GM19397 (cell line): Measurements from ENCODE around the gene NAA30.
"Not testable (repeated sequence)": the region's sequence is repeated elsewhere in the genome, so short reads cannot be mapped to it uniquely, and the experiment has no call there.

Experiments used
- ATAC-seq: cut with Tn5 transposase; IDR thresholded peaks from one replicate; pipeline ENCODE4 v1.9.1; 2021; ENCODE audit warnings: mild to moderate bottlenecking, moderate library complexity; ENCODE audit not compliant: unreplicated experiment

The NAA30 gene

GRCh38 chr14:57390037-57390805 is at the start of gene NAA30:
Gene NAA30, plus strand, starts transcription at chr14:57390586. Its CDS starts 372 bp downstream, at chr14:57390958.
- peak; percentile 75 for ATAC-seq

- ATAC-seq: not testable (repeated sequence)
These were observed 46.7 kb upstream of the NAA30 start for GRCh38 chr14:57343545-57344297.

- no peak for ATAC-seq
These were observed 45.3 kb upstream of the NAA30 start for GRCh38 chr14:57345106-57345505.

- no peak for ATAC-seq
These were observed 43.6 kb upstream of the NAA30 start for GRCh38 chr14:57346741-57347140.

DNA sequence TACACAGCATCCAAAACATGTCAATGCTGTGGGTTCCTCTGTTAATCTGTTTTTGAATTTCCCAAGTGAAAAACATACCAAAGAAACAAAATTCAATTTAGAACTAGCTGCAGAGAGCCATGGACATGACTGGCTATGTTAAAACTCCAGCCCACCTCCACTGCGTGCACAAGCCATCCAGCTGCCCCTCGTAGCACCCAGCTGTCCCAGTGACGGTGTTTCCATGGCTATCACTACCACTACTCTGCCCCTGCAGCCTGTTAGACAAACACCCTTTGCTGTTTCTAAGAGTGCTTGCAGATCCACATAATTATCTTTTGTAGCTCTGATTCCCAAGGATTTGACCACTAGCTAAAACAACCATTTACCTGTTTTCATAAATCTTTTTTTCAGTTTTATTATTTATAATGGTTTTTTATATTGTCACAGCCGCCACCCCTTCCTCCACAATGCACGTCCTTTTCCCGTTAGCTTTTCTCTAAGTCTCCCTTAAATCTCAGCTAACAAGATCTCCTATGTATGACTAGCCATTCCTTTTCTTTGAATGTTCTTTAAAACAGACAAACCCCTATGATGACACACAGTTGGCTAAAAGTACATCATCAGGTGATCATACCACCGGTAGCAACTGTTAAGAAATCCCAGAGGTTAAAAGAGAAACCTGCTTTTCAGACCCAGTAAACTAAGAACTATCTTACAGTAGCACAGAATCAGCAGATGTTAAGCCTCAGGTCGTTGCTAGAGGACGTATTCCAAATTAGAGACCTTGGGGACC is 37.8 kb upstream of the NAA30 start:
- ATAC-seq: no peak

DNA sequence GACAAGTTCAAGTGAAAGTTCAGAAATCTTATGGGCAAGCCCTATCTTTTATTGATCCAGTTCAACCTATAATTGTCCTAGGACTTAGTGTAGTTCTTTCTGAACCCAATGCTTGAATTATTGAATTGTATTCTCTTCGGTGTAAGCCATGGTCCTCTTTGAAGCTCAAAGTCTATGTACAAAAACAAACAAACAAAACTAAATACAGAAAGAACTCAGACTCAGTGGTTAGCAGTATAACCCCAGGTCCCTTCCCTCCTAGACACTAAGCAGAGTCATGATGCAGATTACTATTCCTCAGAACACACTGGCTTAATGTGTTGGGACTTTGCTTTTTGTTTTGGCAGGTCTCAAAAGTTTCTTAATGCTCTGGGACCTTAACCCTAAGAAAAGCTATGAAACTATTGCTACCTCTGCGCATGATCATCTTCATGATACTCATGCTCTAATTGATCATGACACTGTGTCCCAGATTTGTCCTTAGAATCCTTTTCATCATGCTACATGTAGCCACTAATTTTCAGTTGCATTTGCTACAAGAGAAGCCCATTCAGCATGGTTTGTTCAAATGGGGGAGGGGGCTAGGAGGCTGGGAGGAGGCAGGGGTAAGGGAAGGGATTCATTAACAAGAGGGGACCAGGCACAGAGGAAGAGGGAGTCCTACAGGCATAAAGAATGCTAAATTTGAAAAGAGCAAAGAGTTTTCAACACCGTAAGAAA is 35.1 kb upstream of the NAA30 start:
- no peak for ATAC-seq

DNA sequence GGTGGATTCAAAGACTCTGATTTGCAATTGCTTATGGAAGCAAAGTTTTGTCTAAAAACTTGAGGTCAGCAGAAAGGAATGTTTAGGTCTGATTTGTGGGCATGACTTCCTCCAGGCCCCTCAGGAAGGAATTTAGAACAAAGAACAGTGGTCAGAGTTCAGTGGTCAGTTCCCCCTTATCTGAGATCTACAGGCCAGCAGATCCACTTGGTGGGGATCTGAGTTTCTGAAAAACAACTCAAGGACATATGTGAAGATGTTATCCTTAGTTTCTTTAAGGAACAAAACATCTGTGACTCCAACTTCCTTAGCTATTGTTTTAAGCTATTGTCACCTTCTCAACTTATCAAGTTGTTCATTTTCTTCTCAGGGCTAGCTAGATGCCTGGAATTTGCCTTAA is 28.0 kb upstream of the NAA30 start:
- ATAC-seq: no peak

DNA sequence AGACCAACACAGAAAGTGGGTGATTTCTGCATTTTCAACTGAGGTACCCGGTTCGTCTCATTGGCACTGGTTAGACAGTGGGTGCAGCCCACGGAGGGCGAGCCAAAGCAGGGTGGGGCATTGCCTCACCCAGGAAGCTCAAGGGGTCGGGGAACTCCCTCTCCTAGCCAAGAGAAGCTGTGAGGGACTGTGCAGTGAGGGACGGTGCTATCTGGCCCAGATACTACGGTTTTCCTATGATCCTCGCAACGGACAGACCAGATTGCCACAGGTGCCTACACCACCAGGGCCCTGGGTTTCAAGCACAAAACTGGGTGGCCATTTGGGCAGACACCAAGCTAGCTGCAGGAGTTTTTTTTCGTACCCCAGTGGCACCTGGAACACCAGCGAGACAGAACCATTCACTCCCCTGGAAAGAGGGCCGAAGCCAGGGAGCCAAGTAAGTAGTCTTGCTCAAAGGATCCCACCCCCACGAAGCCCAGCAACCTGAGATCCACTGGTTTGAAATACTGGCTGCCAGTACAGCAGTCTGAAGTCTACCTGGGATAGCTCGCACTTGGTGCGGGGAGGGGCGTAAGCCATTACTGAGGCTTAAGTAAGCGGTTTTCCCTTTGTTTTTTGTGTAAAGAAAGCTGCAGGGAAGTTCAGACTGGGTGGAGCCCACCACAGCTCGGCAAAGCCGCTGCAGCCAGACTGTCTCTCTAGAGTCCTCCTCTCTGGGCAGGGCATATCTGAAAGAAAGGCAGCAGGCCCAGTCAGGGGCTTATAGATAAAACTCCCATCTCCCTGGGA is 25.5 kb upstream of the NAA30 start:
- ATAC-seq: no peak

DNA sequence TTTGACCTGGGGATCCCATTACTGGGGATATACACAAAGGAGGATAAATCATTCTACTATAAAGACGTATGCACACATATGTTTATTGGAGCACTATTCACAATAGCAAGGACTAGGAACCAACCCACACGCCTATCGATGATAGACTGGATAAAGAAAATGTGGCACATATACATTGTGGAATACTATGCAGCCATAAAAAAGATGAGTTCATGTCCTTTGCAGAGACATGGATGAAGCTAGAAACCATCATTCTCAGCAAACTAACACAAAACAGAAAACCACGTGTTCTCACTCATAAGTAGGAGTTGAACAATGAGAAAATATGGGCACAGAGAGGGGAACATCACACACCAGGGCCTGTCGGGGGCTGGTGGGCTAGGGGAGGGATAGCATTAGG is 20.2 kb upstream of the NAA30 start:
- not testable (repeated sequence) for ATAC-seq

DNA sequence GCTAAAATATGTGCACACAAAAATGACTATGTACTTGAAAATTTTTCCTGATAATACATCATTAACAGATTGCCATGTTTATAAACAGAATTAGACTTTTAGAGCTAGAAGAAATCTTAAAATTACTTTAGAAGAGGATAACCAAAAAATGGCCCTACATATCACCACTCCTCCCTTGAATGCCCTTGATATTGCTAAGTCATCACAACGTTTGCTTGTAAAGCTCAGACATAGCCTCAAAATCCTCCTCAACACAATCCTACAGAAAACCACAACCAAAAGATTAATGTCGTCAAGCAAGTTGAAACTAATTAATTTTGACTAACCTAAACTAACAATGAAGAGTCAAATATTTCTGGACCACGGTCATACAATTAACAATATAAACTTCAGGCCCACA is 19.4 kb upstream of the NAA30 start:
- ATAC-seq: no peak

DNA sequence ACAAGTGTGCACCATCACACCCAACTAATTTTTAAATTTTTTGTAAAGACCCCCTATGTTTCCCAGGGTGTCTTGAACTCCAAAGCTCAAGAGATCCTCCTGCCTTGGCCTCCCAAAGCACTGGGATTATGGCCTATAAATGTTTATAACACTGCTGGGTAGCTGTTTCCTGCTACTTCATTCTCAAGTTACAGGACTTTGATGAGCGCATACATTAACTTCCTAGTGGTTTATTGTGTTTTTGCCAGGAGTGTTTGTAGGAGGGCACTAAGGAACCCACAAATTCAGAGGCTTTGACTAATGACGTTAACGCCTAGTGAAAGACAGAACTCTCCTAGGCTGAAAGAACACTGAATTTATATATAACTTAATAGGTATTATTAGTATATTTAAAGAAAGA is 15.2 kb upstream of the NAA30 start:
- ATAC-seq: no peak

DNA sequence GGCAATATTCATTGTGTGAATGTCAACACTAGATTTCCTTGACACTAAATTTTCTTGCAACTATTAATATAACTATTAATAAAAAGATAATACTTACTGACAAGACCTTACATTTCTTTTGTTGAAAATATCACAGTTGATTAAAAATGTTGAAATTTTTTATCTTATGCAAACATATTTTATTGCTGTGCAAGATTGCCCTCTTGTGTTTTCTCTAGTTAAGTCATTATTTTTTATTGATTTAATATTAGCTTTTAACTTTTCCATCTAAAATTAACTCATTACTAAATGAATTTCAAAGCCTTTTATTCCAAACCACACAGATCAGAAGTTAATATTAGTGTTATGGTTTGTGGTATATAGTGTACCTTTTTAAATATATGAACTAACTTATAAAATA is 11.7 kb upstream of the NAA30 start:
- ATAC-seq: no peak

DNA sequence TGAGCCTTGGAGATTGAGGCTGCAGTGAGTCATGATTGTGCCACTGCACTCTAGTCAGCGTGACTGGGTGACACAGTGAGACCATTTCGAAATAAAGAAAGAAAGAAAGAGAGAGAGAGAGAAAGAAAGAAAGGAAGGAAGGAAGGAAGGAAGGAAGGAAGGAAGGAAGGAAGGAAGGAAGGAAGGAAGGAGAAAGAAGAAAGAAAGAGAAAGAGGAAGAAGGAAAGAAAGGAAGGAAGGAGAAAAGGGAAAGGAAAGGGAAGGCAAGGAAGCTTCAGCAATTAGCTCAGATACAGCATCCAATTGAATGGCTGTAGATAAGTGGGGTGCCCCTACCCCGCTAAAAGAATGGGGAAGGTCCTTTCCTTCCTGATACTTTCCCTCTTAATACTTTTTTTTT is 9.5 kb upstream of the NAA30 start:
- ATAC-seq: no peak

GRCh38 chr14:57382283-57382682 is 8.1 kb upstream of the NAA30 start:
- no peak for ATAC-seq

DNA sequence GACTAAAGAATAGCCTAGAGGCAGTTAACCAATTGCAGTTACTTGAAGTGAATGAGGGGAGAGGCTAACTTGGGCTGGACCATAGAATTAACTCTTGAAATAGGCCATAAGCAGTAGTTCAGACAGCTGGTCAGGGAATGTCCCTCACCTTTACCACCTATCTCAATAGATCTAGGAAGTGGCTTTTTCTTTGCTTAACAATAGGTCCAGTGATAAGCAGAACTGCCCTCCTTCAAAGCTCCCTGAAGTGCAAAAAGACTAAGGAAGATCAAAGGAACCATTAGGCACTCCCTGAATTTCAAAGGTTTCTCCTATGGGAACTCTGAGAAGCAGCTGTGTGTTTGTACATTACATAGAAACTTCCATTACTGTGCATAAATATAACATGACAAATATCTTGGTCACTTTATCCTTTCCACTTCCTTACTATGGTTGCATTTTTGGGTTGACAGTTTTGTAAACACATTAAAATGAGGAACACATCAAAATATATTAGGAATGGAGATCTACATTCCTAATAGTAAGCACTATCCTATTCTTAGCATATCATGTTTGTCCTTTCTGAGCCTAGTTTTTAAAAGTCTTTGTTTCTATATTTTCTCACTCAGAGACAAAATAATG is 7.2 kb upstream of the NAA30 start:
- ATAC-seq: no peak

- ATAC-seq: no peak
These were observed 2.3 kb upstream of the NAA30 start for GRCh38 chr14:57388067-57388466.

GRCh38 chr14:57389646-57390036 is 745 bp upstream of the NAA30 start:
- ATAC-seq: no peak

DNA sequence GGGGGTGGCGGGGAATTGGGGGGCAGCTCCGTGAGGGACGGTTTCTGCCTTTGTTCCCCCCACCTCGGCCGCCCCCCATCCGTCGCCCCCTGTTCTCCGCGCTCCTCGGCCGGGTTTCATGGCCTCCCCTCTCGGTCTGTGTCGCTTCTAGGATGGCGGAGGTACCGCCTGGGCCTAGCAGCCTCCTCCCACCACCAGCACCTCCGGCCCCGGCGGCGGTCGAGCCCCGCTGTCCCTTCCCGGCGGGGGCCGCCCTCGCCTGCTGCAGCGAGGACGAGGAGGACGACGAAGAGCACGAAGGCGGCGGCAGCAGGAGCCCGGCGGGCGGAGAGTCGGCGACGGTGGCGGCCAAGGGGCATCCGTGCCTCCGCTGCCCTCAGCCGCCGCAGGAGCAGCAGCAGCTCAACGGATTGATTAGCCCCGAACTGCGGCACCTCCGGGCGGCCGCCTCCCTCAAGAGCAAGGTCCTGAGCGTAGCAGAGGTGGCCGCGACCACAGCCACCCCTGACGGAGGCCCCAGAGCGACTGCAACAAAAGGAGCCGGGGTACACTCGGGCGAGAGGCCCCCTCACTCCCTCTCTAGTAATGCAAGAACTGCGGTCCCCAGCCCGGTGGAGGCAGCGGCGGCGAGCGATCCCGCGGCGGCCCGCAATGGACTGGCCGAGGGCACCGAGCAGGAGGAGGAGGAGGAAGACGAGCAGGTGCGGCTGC is 575 bp downstream of the NAA30 start:
- peak; percentile 43 for ATAC-seq
